Measurements from ENCODE around the gene CHRNB1. TPM values are rescaled to one million over a fixed set of nuclear protein-coding genes. Genes with fewer than 3 reads are reported as not detected.

The CHRNB1 gene
- total RNA-seq, 1 donor from 2014 or later: 8.9 TPM

DNA sequence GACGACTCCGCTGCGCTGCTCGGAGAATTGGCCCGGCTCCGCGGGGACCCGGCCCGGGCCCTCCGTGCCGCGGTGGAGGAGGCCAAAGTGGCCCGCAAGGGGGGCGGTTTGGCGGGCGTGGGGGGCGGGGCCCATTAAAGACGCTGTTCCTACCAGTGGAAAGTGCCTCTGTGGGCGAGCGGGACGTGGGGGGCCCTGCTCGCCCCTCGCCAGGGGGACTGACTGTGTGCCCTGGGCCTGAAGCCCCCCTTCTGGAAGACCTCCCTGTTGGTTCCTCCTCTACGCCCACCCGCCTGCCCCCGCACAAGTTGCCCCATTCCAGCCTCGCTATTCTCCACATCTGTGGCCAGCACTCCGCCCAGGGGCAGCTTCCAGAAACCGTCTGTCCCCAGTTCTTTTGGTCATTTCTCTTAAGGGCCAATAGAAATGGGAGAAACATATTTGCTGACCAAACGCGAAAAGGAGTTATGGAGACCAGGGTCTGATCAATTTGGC, 7.4 kb upstream of the CHRNB1 start:
- no peak for DNase-seq (ENCODE audit: low spot score)

DNA sequence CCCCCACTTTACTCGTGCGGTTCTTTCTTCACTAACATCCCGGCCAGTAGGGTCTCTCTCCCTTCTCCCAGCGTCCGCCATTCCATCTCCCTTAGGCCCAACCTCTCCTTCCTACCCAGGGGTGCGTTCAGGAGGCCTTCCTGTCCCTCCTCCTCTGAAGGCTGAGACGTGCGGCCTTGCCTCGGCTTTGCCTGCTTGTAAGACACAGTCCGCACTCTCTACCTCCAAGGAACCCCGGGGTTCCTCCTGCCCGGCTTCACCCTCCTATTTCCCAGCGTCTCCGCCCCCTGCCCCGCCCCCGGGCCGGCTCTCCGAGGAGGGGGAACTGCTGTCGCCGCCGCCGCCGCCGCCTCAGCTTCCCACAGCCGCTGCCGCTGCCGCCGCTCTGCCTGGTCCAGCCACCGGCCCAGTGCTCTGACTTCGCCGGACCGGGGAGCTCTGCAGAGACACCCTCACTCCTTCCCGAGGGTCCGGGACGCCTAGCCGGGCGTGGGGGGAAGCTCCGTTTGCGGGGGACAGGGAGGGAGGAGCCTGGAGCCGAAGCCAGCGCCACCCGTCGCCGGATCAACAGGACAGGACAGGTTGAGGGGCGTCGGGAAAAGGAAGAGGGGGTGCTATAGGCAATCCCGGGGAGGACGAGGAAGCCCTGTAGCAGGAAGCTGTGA, 6.8 kb upstream of the CHRNB1 start:
- peak; percentile 77 for DNase-seq (ENCODE audit: low spot score)

DNA sequence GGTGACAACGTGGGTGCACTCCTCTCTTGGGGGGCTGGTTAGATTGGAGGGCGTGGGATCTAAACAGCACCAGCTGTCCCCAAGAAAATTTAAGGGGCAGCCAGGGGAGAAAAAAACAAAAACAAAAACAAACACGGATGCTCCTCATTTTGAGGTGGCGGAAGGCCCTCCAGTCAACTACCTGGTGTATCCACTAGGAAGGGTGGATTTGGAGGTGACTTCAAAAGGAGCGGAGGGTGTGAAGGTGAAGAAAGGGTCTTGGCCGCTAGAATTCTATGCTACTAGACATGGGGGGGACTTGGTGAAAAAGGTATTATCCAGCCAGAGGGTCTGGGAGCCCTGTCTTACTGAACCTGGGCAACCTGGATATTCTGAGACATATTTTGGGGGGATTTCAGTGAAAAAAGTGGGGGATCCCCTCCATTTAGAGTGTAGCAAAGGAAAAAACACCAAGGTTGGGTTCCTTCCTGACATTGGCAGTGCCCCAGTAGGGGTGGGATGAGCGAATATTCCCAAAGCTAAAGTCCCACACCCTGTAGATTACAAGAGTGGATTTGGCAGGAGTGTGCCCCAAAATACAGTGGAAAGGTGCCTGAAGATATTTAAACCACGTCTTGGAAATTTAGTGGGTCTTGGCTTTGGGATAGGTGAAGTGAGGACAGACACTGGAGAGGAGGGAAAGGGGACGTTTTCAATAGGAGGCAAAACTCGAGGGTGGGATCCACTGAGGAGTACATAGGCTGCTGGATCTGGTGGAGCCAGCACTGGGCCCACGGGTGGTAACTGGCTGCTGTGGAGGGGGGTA, 6.0 kb upstream of the CHRNB1 start:
- DNase-seq (ENCODE audit: low spot score): no peak

DNA sequence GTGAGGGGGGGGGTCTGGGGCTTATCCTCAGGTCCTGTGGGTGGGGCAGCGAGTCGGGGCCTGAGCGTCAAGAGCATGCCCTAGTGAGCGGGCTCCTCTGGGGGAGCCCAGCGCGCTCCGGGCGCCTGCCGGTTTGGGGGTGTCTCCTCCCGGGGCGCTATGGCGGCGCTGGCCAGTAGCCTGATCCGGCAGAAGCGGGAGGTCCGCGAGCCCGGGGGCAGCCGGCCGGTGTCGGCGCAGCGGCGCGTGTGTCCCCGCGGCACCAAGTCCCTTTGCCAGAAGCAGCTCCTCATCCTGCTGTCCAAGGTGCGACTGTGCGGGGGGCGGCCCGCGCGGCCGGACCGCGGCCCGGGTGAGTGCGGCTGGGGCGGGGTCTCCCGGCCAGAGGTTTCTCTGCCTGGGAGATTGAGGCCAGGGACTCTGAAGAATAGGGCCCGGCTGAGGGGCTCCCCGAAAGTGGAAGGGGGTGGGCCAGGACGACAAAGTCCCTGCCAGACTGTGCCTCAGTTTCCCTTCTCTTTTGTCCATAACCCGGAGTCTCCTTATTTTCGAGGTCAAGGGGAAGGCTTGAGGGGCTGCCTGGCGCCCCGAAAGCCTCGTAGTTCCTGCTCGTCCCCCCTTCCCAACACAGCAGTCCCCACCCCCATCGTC, 5.3 kb upstream of the CHRNB1 start, which contains the start of gene FGF11:
TSS of gene FGF11 (plus strand) at position 51 of the 651 bp plus-strand sequence. CDS start at position 160, 109 bp downstream.
- no peak for DNase-seq (ENCODE audit: low spot score)

DNA sequence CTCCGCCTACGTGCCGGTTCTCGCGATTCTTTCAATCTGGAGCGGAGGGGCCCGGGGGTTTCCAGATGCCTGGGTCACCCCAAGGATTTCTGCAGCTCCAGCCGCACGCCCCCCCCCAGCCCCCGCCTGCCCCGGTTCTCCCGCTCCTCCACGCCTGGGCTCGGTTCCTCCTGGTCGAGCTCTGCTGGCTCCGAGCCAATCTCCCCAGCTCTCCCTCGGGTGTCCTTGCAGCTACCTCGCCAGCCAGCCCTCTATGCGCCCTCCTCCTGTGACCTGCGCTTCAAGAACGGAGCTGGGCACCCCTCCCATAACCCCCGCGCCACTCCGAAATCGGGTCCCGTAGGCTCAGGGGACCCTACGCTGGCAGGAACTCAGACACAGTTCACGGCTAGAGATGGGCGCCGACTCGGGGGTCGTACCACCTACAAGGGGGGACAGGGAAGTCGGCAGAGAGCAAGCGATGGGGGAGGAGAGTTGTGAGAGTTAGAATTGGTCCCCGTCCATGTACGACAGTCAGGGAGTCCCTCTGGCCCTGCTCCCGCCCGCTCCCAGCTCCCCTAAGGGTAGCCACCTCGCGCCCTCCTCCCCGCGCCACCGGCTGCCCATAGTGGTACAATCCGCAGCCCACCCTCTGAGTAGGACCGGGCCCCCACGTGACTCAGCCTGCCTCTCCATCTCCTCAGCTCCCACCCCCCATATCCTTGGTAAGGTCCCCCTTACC, 4.6 kb upstream of the CHRNB1 start:
- peak; percentile 58 for DNase-seq (ENCODE audit: low spot score)

DNA sequence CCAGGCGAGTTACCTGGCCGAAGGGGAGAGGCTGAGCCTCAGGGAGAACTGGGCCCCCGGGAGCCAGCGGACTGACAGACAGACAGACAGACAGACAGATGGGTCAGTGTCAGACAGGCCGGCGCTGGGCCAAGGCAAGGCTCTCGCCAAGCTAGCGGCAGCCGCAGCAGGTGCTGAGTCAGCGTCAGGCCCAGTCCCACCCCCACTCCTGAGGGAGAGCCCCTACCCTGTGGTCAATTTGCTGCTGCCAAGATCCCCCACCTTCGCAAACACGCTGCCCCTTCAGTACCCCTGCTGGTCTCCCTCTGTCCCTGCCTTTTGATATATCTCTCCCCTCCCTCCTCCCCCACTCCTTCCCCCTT, 4.0 kb upstream of the CHRNB1 start:
- no peak for DNase-seq (ENCODE audit: low spot score)

DNA sequence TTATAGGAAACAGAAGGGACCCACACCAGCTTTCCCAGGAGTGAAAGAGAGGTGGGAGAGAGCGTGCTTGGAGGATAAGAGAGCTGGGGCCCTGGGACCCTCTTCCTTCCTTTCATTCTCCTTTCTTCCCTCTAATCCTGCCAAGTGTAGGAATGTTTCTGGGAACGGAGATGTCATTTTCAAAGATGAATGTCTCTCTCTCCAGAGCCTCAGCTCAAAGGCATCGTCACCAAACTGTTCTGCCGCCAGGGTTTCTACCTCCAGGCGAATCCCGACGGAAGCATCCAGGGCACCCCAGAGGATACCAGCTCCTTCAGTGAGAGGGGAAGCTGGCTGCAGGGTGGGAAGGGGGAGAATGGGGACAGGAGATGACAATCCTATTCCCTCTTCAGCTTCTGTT, 3.6 kb upstream of the CHRNB1 start:
- DNase-seq (ENCODE audit: low spot score): no peak

DNA sequence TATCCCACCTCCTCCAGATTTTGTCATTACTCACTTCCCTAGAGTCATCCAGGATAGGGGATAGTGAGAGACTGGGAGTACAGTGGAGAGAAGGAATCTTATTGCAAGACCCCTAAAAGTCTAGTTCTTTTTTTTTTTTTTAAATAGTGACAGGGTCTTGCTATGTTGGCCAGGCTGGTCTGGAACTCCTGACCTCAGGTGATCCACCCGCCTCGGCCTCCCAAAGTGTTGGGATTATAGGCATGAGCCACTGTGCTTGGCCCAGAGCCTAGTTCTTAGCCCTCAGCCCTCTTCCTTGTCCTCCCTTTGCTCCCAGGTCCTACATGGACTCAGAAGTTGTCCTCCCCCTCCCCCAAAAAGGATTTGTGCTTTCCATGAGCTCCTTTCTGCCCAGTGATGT, 2.7 kb upstream of the CHRNB1 start:
- DNase-seq (ENCODE audit: low spot score): no peak

DNA sequence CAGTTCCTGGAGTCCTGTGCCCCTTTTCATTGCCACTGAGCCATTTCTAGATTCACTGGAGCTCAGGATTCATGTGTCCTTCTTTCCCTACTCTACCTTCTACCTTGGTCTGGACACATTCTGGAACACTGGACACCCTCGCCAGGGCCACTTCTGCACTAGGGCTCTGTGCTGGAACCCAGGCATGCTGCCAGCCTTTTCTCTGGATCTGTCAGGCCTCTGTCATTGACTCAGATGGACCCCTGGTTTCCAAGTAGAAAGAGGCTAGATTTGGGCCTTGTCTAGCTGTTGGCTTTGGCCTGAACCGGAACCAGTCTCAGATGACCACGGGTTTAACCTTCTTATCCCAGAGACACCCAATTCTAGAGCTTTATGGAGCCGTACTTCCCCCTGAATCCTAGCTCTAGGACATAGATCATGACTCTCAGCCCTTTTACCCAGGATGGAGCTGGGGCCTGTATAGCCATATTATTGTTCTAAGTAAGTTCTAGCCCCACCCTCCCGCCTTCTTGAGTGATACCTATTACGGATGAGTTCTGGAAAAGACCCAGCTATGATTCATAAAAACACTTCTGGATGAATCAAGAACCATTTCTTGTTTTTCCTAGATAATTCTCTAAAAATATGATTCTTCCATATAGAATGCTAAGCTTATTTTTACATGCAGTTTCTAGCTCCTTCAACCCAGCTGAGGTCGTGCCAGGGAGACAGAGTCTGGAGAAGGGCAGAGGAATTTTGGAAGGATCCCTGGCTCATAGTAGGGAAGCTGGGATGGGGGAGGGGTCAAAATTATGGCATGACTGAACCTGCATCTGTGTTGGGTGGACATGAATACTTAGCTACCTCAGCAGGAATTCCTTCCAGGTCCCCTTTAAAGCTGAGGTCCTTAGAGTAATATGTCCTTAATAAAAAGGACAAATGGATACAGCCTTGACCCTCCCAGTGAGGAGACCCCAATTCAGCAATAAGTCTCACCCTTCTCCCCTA, 1.1 kb upstream of the CHRNB1 start:
- DNase-seq (ENCODE audit: low spot score): no peak

DNA sequence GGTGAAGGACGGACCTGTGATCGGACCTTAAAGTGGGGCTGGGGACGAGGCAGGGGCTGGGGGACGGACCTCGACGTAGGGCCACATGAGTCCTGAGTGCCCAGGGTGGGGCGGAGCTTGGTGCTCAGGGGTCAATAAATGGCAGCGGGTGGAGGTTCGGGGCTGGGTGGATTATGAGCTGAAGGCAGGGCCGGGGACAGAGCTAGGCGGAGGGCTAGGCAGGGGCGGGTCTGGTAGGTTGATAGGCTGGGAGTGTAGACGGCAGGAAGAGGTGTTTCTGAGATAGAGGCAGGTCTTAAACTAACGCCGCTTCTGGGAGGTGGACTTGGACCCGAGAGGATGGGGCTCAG, 733 bp downstream of the CHRNB1 start:
- no peak for DNase-seq (ENCODE audit: low spot score)

DNA sequence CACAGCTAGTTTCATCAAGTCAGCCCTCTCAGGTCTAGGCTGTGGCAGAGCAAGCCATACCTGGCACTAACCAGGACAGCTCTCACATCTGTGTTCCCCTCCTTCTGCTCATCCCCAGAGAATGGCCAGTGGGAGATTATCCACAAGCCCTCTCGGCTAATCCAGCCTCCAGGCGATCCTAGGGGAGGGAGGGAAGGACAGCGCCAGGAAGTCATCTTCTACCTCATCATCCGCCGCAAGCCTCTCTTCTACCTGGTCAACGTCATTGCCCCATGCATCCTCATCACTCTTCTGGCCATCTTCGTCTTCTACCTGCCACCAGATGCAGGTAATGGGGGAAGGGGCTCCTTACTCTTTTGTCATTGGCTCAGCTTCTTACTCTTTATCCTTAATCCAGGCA, 3.6 kb downstream of the CHRNB1 start:
- DNase-seq (ENCODE audit: low spot score): no peak

DNA sequence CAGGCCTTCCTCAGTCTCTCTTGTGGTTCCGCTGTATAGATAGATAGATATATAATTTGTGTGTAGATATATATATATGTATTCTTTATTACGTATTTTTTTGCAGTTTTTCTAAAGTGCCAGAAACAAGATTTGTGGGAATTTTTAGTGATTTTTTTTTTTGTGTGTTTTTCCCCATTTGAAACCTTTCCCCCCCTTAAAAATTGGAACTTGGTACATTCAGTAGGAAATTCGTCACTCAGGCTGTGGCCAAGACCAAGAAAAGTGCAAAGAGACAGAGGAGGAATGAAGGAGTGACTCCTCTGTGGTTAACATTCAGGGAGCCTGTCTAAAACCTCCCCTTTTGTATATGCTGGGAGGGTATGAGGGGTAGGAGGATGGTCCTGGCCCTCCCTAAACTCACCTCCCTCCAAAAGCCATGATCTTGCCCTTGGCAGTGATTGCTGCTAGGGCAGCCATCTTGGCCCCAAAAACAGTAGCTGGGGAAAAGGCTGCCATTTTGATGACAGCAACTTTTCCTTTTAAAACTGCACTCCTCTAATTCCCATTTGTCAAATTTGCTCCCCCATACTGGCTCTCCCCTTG, 15.2 kb downstream of the CHRNB1 start:
- DNase-seq (ENCODE audit: low spot score): no peak

DNA sequence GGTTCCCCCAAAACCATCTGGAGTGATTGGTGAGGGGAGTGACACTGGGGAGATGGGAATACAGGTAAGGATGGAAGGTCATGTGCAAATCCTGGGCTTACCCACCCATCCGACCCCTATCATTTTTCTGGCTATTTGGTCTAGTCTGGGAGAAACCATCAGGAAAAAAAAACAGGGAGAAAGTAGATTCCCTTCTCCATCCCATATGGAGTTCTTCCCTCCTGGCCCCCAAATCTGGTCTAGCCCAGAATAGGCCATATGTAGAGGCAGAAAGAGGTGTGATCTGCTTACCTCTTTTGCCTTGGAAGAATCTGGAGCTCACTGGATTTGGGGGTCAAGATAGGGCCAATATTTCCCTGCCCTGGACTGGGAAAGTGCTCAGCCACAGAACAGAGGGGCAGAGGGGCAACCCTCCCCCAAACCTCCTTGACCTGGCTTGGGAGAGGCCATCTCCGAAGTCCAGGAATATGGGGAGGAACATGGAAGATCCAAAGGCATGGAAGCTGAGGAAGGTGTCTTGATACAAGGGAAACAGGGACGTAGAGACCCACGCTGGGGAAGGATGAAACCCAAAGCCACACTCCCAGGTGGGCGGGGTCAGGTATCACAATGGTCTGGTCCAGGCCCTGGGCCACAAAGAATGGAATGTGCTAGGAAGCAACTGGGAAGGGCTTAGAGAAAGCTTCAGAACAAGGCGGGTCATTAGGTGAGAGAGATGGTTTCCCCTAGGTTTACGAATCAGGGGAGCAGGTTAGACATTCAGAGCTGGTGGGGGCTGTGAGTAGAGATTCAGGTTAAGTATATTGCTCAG, 16.2 kb downstream of the CHRNB1 start:
- DNase-seq (ENCODE audit: low spot score): no peak

DNA sequence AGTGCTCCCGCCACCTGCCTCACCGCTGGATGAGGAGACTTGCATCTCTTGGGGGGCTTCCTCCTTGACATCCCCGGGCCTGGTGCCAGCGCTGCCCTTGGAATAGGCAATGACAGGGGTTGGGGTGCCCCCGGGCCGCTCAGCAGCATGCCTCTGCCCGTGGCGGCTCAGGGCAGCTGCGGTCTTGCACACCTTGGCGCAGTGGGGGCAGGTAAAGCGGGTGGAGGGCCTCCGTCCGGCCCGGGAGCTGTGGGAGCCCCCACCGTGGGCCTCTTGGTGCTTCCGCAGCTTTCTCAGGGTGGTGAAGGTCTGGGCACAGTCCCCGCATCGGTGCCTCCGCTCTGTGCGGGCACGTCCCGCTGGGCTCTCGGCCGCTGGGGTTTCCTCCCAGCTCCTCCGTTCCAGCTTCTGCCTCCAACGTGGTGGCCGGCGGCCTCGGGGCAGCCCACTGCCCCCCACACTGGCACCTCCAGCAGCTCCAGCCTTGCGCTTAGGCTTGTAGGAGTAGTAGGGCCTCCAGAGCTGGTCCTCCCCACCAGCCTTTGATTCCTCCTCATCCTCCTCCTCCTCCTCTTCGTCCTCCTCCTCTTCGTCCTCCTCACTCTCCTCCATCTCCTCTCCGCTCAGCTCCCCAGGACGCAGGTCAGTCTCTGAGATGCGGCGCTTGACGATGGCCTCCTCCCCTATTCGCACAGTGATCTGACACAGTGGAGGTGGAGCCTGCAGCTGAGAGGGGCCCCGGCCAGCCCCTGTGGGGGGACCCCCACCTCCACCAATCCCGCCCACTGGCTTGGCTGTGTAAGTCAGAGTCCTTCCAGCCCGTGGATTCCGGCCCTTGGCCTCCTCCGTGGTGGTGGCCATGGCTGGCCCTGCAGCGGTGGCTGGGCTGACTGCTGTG, 17.9 kb downstream of the CHRNB1 start:
- DNase-seq (ENCODE audit: low spot score): no peak

DNA sequence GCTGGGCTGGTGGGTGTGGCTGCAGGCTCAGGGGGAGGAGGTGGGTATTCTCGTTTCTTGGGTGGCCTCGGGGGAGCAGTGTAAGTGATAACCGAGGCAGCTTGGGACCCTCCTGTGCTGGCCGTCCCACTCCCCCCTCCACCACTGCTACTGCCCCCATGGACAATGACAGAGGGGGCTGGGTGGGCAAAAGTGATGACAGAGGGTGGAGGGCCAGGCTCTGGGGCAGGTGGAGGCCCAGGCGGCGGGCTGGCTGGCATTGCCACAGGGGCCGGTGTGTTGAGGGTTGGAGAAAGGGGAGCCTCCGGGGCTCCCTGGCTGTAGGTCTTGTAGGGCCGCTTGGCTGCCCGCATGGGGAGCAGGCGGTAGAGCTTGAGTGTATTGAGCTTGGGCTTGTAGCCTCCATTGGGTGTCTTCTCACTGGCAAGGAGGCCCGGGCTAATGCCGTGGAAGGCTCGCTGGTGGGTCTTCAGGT, 18.5 kb downstream of the CHRNB1 start:
- no peak for DNase-seq (ENCODE audit: low spot score)

DNA sequence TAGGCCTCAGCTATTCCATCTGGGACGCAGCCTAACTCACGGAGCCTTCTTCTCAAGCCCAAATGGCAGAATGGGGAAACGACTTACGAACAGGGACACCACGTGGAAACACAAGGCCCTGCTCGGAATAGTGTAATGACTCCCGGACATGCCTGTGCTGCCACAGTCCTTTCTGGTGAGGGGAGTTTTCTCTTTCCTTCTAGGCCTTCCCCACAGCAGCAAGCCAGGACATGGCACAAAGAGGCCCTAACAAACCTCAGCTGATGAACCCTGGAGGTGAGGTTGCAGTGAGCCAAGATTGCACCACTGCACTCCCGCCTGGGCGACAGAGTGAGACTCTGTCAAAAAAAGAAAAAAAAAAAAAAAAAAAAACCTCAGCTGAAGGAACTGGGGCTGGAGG, 19.2 kb downstream of the CHRNB1 start:
- no peak for DNase-seq (ENCODE audit: low spot score)

DNA sequence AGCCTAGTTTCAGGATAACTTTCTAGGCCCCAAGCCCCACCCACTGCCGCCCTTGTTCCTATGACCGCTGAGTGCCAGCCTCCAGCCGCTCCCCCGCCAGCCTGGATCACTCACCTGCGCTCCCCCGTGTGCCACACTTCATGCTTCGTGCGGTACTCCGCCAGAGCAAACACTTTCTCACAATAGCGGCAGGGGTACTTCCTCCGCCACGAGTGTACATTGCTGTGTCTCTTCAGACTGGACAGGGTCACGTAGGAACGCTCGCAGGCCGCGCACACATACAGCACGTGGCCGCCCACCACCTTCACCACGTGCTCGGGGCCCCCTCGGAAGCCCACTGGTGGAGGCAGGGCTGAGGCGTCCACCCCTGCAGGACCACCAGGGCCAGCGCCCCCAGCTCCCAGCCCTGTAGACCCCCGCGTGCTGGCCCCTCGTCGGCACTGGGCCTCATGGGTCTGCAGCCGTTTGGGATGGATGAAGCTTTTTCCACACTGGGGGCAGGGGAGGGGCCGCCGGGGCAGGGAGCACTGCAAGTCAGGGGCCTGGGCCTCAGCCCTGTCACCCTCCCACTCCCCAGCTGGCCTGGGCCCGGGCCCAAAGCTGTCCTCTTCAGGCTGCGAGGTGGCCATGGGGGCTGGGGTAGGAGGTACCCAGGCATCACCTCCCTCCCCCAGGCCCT, 20.9 kb downstream of the CHRNB1 start:
- DNase-seq (ENCODE audit: low spot score): no peak

DNA sequence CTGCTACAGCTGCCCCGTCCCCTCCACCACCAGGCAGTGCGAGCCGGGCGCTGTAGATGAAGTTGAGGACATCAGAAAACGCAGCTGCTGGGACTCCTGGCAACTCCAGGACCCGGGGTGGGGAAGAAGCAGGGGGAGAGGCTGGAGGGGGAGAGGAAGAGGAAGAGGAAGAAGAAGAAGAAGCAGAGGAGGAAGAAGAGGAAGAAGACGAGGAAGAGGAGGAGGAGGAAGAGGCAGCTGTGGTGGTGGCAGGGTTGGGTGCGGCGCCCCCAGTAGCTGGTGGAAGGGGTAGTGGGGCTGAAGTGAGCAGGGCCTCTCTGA, 21.4 kb downstream of the CHRNB1 start:
- no peak for DNase-seq (ENCODE audit: low spot score)
